WTC11 (cell line): ENCODE results near the gene PRPF6. TPM values are rescaled to one million over a fixed set of nuclear protein-coding genes. Genes with fewer than 3 reads are reported as not detected.
A peak's percentile ranks its signal among the peaks of the same experiment; 100 is the strongest.

Source experiments
- ATAC-seq: fragments of 200-7000 bp; cut with Tn5 transposase; 2 replicates; pipeline ENCODE4 v1.10.0; 2021; ENCODE audit warnings: mild to moderate bottlenecking, moderate library complexity
- CTCF ChIA-PET: fragments of 300-600 bp; sonication (Branson Sonifier 250); formaldehyde crosslinking; loops from one replicate; lab custom pipeline; 2021; ENCODE audit warnings: antibody characterized with exemption; lab: Charles Lee
- POLR2A ChIA-PET: fragments of 350-600 bp; sonication (Branson Sonifier 250); formaldehyde crosslinking; loops from one replicate; lab custom pipeline; 2021; ENCODE audit warnings: antibody characterized with exemption; lab: Charles Lee
- DNase-seq: peaks from one replicate; pipeline ENCODE4 v3.0.0; 2021; ENCODE audit warnings: low spot score
- H3K27ac Mint-ChIP-seq: 2 replicates; pipeline ENCODE4 v1.8.0; 2021; ENCODE audit warnings: mixed read lengths
- H3K27me3 Mint-ChIP-seq: 2 replicates; pipeline ENCODE4 v1.8.0; 2021; ENCODE audit warnings: low read depth, mild to moderate bottlenecking, moderate library complexity, mixed read lengths
- H3K36me3 Mint-ChIP-seq: 2 replicates; pipeline ENCODE4 v1.8.0; 2021; ENCODE audit warnings: mixed read lengths
- H3K4me1 Mint-ChIP-seq: 2 replicates; pipeline ENCODE4 v1.8.0; 2022; ENCODE audit warnings: mixed read lengths
- H3K4me3 Mint-ChIP-seq: 2 replicates; pipeline ENCODE4 v1.8.0; 2021; ENCODE audit warnings: mild to moderate bottlenecking, moderate library complexity, mixed read lengths
- H3K9me3 Mint-ChIP-seq: 2 replicates; pipeline ENCODE4 v1.8.0; 2021; ENCODE audit warnings: mixed read lengths
- ATF1 ChIP-seq: sonication (generic); formaldehyde crosslinking; IDR thresholded peaks from 2 replicates; pipeline ENCODE4 v1.8.1; 2023; ENCODE audit warnings: mild to moderate bottlenecking, moderate library complexity, missing genetic modification reagents
- E2F1 ChIP-seq: sonication (generic); formaldehyde crosslinking; IDR thresholded peaks from 2 replicates; pipeline ENCODE4 v1.8.0; 2022; ENCODE audit warnings: mild to moderate bottlenecking, missing genetic modification reagents
- ELF4 ChIP-seq: sonication (generic); formaldehyde crosslinking; IDR thresholded peaks from 2 replicates; pipeline ENCODE4 v1.8.1; 2022; ENCODE audit warnings: low read depth, mild to moderate bottlenecking, moderate library complexity, missing genetic modification reagents
- FOXK1 ChIP-seq: sonication (generic); formaldehyde crosslinking; IDR thresholded peaks from 2 replicates; pipeline ENCODE4 v1.8.0; 2022; ENCODE audit warnings: mild to moderate bottlenecking, moderate library complexity, missing genetic modification reagents
- GABPB1 ChIP-seq: sonication (generic); formaldehyde crosslinking; IDR thresholded peaks from 2 replicates; pipeline ENCODE4 v1.8.1; 2023; ENCODE audit warnings: mild to moderate bottlenecking, missing genetic modification reagents
- IRF2 ChIP-seq: sonication (generic); formaldehyde crosslinking; IDR thresholded peaks from 2 replicates; pipeline ENCODE4 v1.8.0; 2022; ENCODE audit warnings: low read depth, missing genetic modification reagents, borderline replicate concordance
- MXD4 ChIP-seq: fragments of 250-450 bp; sonication (Bioruptor Pico); IDR thresholded peaks from 2 replicates; pipeline ENCODE4 v1.8.0; 2021; ENCODE audit warnings: mild to moderate bottlenecking, moderate library complexity, borderline replicate concordance
- NFE2L1 ChIP-seq: sonication (generic); formaldehyde crosslinking; IDR thresholded peaks from 2 replicates; pipeline ENCODE4 v1.8.1; 2023; ENCODE audit warnings: missing genetic modification reagents
- NFYB ChIP-seq: sonication (generic); formaldehyde crosslinking; conservative IDR thresholded peaks from 2 replicates; pipeline ENCODE4 v1.8.0; 2022; ENCODE audit warnings: low read depth, missing genetic modification reagents
- NR2C2 ChIP-seq: sonication (generic); formaldehyde crosslinking; IDR thresholded peaks from 2 replicates; pipeline ENCODE4 v1.8.0; 2022; ENCODE audit warnings: mild to moderate bottlenecking, missing genetic modification reagents
- NR3C1 ChIP-seq: sonication (generic); formaldehyde crosslinking; conservative IDR thresholded peaks from 2 replicates; pipeline ENCODE4 v1.8.1; 2023; ENCODE audit warnings: low read depth, mild to moderate bottlenecking, missing genetic modification reagents
- SP1 ChIP-seq: sonication (generic); formaldehyde crosslinking; conservative IDR thresholded peaks from 2 replicates; pipeline ENCODE4 v1.8.1; 2022; ENCODE audit warnings: missing genetic modification reagents
- TP53 ChIP-seq: sonication (generic); formaldehyde crosslinking; IDR thresholded peaks from 2 replicates; pipeline ENCODE4 v1.8.1; 2023; ENCODE audit warnings: mild to moderate bottlenecking, missing genetic modification reagents
- USF1 ChIP-seq: sonication (generic); formaldehyde crosslinking; IDR thresholded peaks from 2 replicates; pipeline ENCODE4 v1.8.0; 2022; ENCODE audit warnings: mild to moderate bottlenecking, missing genetic modification reagents
- ZNF121 ChIP-seq: sonication (generic); formaldehyde crosslinking; IDR thresholded peaks from 2 replicates; pipeline ENCODE4 v1.8.0; 2023; ENCODE audit warnings: missing genetic modification reagents
- ZNF138 ChIP-seq: sonication (generic); formaldehyde crosslinking; conservative IDR thresholded peaks from 2 replicates; pipeline ENCODE4 v1.8.1; 2022; ENCODE audit warnings: mild to moderate bottlenecking, moderate library complexity, missing genetic modification reagents
- ZNF263 ChIP-seq: sonication (generic); formaldehyde crosslinking; IDR thresholded peaks from 2 replicates; pipeline ENCODE4 v1.8.1; 2022; ENCODE audit warnings: low read depth, mild to moderate bottlenecking, moderate library complexity, missing genetic modification reagents
- ZNF671 ChIP-seq: fragments of 250-450 bp; sonication (Bioruptor Pico); IDR thresholded peaks from 2 replicates; pipeline ENCODE4 v1.8.0; 2021; ENCODE audit warnings: mild to moderate bottlenecking
- total RNA-seq: library from RNA; stranded (reverse); gene quantifications from 3 replicates; pipeline ENCODE4 v1.2.3, GENCODE V29; 2021
- TF ChIP-seq, protein P1 (sequence below): sonication (generic); formaldehyde crosslinking; IDR thresholded peaks from 2 replicates; pipeline ENCODE4 v1.8.1; 2023; ENCODE audit warnings: mild to moderate bottlenecking, moderate library complexity, missing genetic modification reagents
- TF ChIP-seq, protein P2 (sequence below): sonication (generic); formaldehyde crosslinking; IDR thresholded peaks from 2 replicates; pipeline ENCODE4 v1.8.1; 2023; ENCODE audit warnings: mild to moderate bottlenecking, missing genetic modification reagents

PRPF6 gene
- total RNA-seq, 1 experiment from 2014 or later: 79.4 TPM

- H3K27me3 Mint-ChIP-seq: no peaks in the 10 kb centered on the region
- H3K27ac Mint-ChIP-seq: peak overlapping the region; percentile 95
- TF ChIP-seq NFE2L1 (CRISPR knock-in tag) (no peak), SP1 (CRISPR knock-in tag) (peak; percentile 63)
- no peaks in the 10 kb centered on the region for H3K9me3 Mint-ChIP-seq
- peak overlapping the region; percentile 47 for H3K4me3 Mint-ChIP-seq
- peaks cover 6% of the 10 kb centered on the region for H3K4me1 Mint-ChIP-seq
- ChIA-PET POLR2A (interaction anchor here (0.7 kb wide), 1 partner anchor 15 kb away, joined by 3 read pairs; no protein-coding TSS in a partner anchor), CTCF (interaction anchor here (0.7 to 3.6 kb wide), 5 partner anchors 9 to 38 kb away, joined by 3 to 19 read pairs (median 3); partner anchors contain the start of genes SAMD10 and UCKL1)
- peak; percentile 60 for ATAC-seq
- DNase-seq: peak; percentile 87
- peaks cover 8% of the 10 kb centered on the region for H3K36me3 Mint-ChIP-seq
Observed at GRCh38 chr20:63942250-63942951, 38.5 kb upstream of the PRPF6 start.

DNA sequence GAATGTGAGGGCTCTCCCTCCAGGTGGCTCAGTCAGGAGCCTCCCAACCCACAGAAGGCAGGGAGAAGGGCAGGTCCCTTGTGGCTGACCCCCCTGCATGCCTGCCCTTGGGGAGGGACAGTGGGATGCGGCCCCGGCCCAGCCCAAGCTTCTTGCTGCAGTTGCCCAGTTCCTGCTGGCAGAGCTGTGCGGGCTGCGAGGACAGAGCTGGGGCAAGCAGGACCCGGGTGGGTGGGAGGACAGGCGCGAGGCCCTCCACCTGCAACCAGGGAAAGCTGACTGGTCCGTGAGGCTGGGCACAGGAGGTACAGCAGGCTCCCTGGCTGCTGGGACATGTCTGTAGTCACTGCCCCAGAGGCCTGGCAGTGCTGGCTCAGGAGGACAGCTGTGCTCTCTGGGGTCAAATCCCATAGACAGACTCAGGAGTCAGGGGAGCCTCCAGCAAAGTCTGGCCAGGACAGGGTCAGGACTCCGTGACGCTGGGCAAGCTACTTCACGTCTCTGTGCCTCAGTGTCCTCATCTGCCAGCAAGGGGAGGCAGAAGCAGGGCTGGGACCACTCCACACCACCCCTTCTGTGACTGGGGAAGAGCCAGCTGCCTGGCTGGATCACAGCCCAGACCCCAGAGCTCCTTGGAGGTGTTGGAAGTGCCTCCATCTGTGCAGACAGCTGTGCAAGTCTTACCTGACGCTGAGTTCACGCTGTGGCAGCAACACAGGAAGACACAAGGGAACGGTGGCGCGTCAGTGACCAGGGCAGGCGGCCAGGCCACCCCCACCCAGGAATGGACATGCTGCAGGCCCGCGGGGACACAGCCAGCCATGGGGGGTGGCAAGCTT is 37.7 kb upstream of the PRPF6 start:
- H3K4me3 Mint-ChIP-seq: no peak overlapping the region
- no peak overlapping the region for H3K27ac Mint-ChIP-seq
- POLR2A ChIA-PET: interaction anchor here (0.5 kb wide), 1 partner anchor 1604 kb away, joined by 7 read pairs; no protein-coding TSS in a partner anchor
- CTCF ChIA-PET: interaction anchor here (0.7 to 3.6 kb wide), 5 partner anchors 9 to 37 kb away, joined by 3 to 19 read pairs (median 3); partner anchors contain the start of genes SAMD10 and UCKL1
- peaks cover 4% of the 10 kb centered on the region for H3K4me1 Mint-ChIP-seq
- no peak for ATAC-seq
- H3K36me3 Mint-ChIP-seq: peaks cover 9% of the 10 kb centered on the region
- no peak for DNase-seq
- 0 out of 2 replicates have a peak, but pooled peaks cover 2% of the 10 kb centered on the region for H3K9me3 Mint-ChIP-seq
- TF ChIP-seq MXD4 (CRISPR knock-in tag) (no peak), FOXK1 (CRISPR knock-in tag) (no peak), GABPB1 (CRISPR knock-in tag) (no peak), ZNF138 (no peak), USF1 (CRISPR knock-in tag) (no peak), NFYB (CRISPR knock-in tag) (no peak), TP53 (CRISPR knock-in tag) (no peak), ZNF121 (no peak), ELF4 (CRISPR knock-in tag) (no peak)
- TF ChIP-seq, protein P1, sequence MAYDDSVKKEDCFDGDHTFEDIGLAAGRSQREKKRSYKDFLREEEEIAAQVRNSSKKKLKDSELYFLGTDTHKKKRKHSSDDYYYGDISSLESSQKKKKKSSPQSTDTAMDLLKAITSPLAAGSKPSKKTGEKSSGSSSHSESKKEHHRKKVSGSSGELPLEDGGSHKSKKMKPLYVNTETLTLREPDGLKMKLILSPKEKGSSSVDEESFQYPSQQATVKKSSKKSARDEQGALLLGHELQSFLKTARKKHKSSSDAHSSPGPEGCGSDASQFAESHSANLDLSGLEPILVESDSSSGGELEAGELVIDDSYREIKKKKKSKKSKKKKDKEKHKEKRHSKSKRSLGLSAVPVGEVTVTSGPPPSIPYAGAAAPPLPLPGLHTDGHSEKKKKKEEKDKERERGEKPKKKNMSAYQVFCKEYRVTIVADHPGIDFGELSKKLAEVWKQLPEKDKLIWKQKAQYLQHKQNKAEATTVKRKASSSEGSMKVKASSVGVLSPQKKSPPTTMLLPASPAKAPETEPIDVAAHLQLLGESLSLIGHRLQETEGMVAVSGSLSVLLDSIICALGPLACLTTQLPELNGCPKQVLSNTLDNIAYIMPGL (CRISPR knock-in tag): no peak
- TF ChIP-seq, protein P2, sequence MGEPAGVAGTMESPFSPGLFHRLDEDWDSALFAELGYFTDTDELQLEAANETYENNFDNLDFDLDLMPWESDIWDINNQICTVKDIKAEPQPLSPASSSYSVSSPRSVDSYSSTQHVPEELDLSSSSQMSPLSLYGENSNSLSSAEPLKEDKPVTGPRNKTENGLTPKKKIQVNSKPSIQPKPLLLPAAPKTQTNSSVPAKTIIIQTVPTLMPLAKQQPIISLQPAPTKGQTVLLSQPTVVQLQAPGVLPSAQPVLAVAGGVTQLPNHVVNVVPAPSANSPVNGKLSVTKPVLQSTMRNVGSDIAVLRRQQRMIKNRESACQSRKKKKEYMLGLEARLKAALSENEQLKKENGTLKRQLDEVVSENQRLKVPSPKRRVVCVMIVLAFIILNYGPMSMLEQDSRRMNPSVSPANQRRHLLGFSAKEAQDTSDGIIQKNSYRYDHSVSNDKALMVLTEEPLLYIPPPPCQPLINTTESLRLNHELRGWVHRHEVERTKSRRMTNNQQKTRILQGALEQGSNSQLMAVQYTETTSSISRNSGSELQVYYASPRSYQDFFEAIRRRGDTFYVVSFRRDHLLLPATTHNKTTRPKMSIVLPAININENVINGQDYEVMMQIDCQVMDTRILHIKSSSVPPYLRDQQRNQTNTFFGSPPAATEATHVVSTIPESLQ (CRISPR knock-in tag): no peak
- no peaks in the 10 kb centered on the region for H3K27me3 Mint-ChIP-seq

DNA sequence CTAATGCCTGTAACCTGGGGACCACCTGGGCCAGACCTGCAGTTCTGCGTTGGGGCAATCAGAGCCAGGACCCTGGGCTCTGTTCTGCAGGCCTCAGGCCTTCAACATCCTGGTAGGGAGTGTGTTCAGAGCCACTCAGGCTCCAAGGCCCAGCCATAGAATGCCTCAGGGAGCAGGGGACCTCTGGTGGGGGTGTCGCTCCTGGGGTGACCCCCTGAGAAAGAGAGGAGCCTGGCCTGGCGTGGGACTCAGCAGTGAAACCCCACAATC is 37.2 kb upstream of the PRPF6 start:
- no peak overlapping the region for H3K27ac Mint-ChIP-seq
- H3K36me3 Mint-ChIP-seq: peaks cover 11% of the 10 kb centered on the region
- ChIA-PET POLR2A (no interaction called here), CTCF (interaction anchor here (2.1 kb wide), 1 partner anchor 10 kb away, joined by 11 read pairs; no protein-coding TSS in a partner anchor)
- ATAC-seq (no peak), DNase-seq (no peak)
- H3K9me3 Mint-ChIP-seq: 0 out of 2 replicates have a peak, but pooled peaks cover 3% of the 10 kb centered on the region
- no peaks in the 10 kb centered on the region for H3K27me3 Mint-ChIP-seq
- H3K4me3 Mint-ChIP-seq: no peak overlapping the region
- peaks cover 8% of the 10 kb centered on the region for H3K4me1 Mint-ChIP-seq
- TF ChIP-seq ELF4 (CRISPR knock-in tag): no peak
- no peak for TF ChIP-seq NR3C1 (CRISPR knock-in tag)
- TF ChIP-seq ZNF671: no peak
- TF ChIP-seq IRF2 (CRISPR knock-in tag): no peak
- TF ChIP-seq NFE2L1 (CRISPR knock-in tag): no peak
- no peak for TF ChIP-seq ZNF138
- no peak for TF ChIP-seq NR2C2
- no peak for TF ChIP-seq ATF1 (CRISPR knock-in tag)
- TF ChIP-seq E2F1 (CRISPR knock-in tag): no peak
- TF ChIP-seq ZNF263 (CRISPR knock-in tag): no peak
